NCI-H2227 treated with DMSO at 0.1 percent for 48 hours (cell line): ENCODE measurements around the gene ALDH1A3.
A peak's percentile ranks its signal among the peaks of the same experiment; 100 is the strongest.
"Not testable (repeated sequence)": the region's sequence is repeated elsewhere in the genome, so short reads cannot be mapped to it uniquely, and the experiment has no call there.

Experiments used
- DNase-seq: peaks from one replicate; lab custom pipeline; 2025; lab: John Stamatoyannopoulos, UW

The ALDH1A3 gene

GRCh38 chr15:100879464-100880138 lies at the start of gene ALDH1A3:
ALDH1A3 (plus strand) TSS chr15:100879831; CDS start chr15:100879908, 77 bp downstream.
- no peak for DNase-seq

GRCh38 chr15:100831467-100831866 lies 48.2 kb upstream of the ALDH1A3 start:
- no peak for DNase-seq

- no peak for DNase-seq
Observed at GRCh38 chr15:100832149-100832942, 47.3 kb upstream of the ALDH1A3 start.

GRCh38 chr15:100833417-100834389 lies 45.9 kb upstream of the ALDH1A3 start:
- DNase-seq, result no peak

GRCh38 chr15:100834731-100835130 lies 44.9 kb upstream of the ALDH1A3 start:
- DNase-seq, result no peak

- no peak for DNase-seq
Observed at GRCh38 chr15:100835636-100836035, 44.0 kb upstream of the ALDH1A3 start.

- no peak for DNase-seq
Observed at GRCh38 chr15:100836501-100836900, 43.1 kb upstream of the ALDH1A3 start.

- DNase-seq, result no peak
Observed at GRCh38 chr15:100841426-100841825, 38.2 kb upstream of the ALDH1A3 start.

GRCh38 chr15:100842756-100843730 lies 36.6 kb upstream of the ALDH1A3 start:
- DNase-seq, result no peak

GRCh38 chr15:100844167-100844566 lies 35.5 kb upstream of the ALDH1A3 start:
- no peak for DNase-seq

- no peak for DNase-seq
Observed at GRCh38 chr15:100844778-100845177, 34.9 kb upstream of the ALDH1A3 start.

- no peak for DNase-seq
Observed at GRCh38 chr15:100847194-100847593, 32.4 kb upstream of the ALDH1A3 start.

GRCh38 chr15:100849021-100849854 lies 30.4 kb upstream of the ALDH1A3 start:
- peak; percentile 1 for DNase-seq

GRCh38 chr15:100849855-100850218 lies 29.8 kb upstream of the ALDH1A3 start:
- no peak for DNase-seq

- not testable (repeated sequence) for DNase-seq
Observed at GRCh38 chr15:100851428-100852015, 28.1 kb upstream of the ALDH1A3 start.

GRCh38 chr15:100852630-100853029 lies 27.0 kb upstream of the ALDH1A3 start:
- DNase-seq, result no peak

GRCh38 chr15:100853676-100854440 lies 25.8 kb upstream of the ALDH1A3 start:
- DNase-seq, result no peak

- DNase-seq, result no peak
Observed at GRCh38 chr15:100856867-100857266, 22.8 kb upstream of the ALDH1A3 start.

GRCh38 chr15:100858294-100858693 lies 21.3 kb upstream of the ALDH1A3 start:
- no peak for DNase-seq
